NCI-H748 (cell line): Measurements from ENCODE around the gene SLC8A1.

Source experiments
- DNase-seq: peaks from one replicate; lab custom pipeline; 2025; ENCODE audit not compliant: unreplicated experiment; lab: John Stamatoyannopoulos, UW

The SLC8A1 gene

GRCh38 chr2:40458271-40458794 lies 6.4 kb upstream of the SLC8A1 start:
- peak; percentile 53 for DNase-seq

- no peak for DNase-seq
Measured at GRCh38 chr2:40457837-40458236, 5.9 kb upstream of the SLC8A1 start.

GRCh38 chr2:40457366-40457765 lies 5.5 kb upstream of the SLC8A1 start:
- no peak for DNase-seq

GRCh38 chr2:40456926-40457325 lies 5.0 kb upstream of the SLC8A1 start:
- no peak for DNase-seq

- DNase-seq, result no peak
Measured at GRCh38 chr2:40455661-40456060, 3.8 kb upstream of the SLC8A1 start.

GRCh38 chr2:40454321-40454720 lies 2.4 kb upstream of the SLC8A1 start:
- no peak for DNase-seq

GRCh38 chr2:40452786-40453185 lies 896 bp upstream of the SLC8A1 start:
- no peak for DNase-seq

GRCh38 chr2:40450796-40451430 lies 977 bp downstream of the SLC8A1 start:
- peak; percentile 75 for DNase-seq

- peak; percentile 47 for DNase-seq
Measured at GRCh38 chr2:40450066-40450795, 1.7 kb downstream of the SLC8A1 start.

GRCh38 chr2:40448476-40449079 lies 3.3 kb downstream of the SLC8A1 start:
- DNase-seq, result peak; percentile 69

GRCh38 chr2:40445467-40445866 lies 6.4 kb downstream of the SLC8A1 start:
- no peak for DNase-seq

- no peak for DNase-seq
Measured at GRCh38 chr2:40440835-40441234, 11.1 kb downstream of the SLC8A1 start.

- no peak for DNase-seq
Measured at GRCh38 chr2:40439473-40439872, 12.4 kb downstream of the SLC8A1 start.

GRCh38 chr2:40436093-40436475 lies 15.8 kb downstream of the SLC8A1 start:
- no peak for DNase-seq

- no peak for DNase-seq
Measured at GRCh38 chr2:40435426-40436092, 16.3 kb downstream of the SLC8A1 start.

- no peak for DNase-seq
Measured at GRCh38 chr2:40434731-40435271, 17.1 kb downstream of the SLC8A1 start.

GRCh38 chr2:40433736-40434135 lies 18.2 kb downstream of the SLC8A1 start:
- DNase-seq, result no peak

- DNase-seq, result no peak
Measured at GRCh38 chr2:40432921-40433483, 18.9 kb downstream of the SLC8A1 start.

- no peak for DNase-seq
Measured at GRCh38 chr2:40431600-40431955, 20.3 kb downstream of the SLC8A1 start.

- no peak for DNase-seq
Measured at GRCh38 chr2:40430776-40431599, 20.9 kb downstream of the SLC8A1 start.
